Astrocyte of the cerebellum (primary cell): Measurements from ENCODE around the gene NUP98.

Experiments
- DNase-seq: peaks from one replicate; pipeline ENCODE4 v3.0.0-alpha.2; 2011; ENCODE audit warnings: low read depth
- H3K4me3 ChIP-seq: 2 replicates; pipeline ENCODE4 v1.5.1; 2011; ENCODE audit warnings: mild to moderate bottlenecking, low read depth, low read length, moderate library complexity
- in situ Hi-C: cut with HindIII; loops from 2 replicates; pipeline ENCODE4 v1.10.0; 2017; ENCODE audit warnings: low sequenced_read_pairs
- TF ChIP-seq, protein P1 (sequence below): IDR thresholded peaks from 2 replicates; pipeline ENCODE4 v1.5.1; 2012; ENCODE audit warnings: low read length, low read depth, moderate library complexity, mild to moderate bottlenecking; ENCODE audit errors: missing control alignments

NUP98 gene

DNA sequence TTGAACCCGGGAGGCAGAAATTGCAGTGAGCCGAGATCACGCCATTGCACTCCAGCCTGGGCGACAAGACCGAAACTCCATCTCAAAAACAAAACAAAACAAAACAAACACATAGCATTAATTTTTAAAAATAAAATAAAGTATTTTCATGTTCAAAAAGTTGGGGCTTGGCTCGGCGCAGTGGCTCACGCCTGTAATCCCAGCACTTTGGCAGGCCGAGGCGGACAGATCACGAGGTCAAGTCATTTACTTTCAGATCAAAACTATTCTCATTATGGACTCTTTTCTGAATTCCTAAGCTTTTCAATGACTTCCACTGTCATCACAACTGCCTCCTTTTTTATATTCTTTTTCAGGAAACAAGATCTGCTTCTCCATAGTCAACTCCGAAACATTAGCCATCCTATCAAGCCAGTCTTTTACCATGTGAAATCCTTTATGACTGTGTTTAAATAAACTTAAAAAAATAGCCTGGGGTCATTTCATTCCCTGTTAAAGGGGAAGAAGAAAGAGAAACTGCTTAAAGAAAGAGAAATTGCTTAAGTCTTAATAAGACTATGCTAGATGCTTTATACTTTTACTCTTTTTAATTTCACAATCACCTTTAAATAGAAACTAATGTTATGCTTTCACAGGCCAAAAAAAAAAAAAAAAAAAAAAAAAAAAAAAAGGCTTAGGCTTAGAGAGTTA is 113.1 kb downstream of the NUP98 start:
- TF ChIP-seq, protein P1, sequence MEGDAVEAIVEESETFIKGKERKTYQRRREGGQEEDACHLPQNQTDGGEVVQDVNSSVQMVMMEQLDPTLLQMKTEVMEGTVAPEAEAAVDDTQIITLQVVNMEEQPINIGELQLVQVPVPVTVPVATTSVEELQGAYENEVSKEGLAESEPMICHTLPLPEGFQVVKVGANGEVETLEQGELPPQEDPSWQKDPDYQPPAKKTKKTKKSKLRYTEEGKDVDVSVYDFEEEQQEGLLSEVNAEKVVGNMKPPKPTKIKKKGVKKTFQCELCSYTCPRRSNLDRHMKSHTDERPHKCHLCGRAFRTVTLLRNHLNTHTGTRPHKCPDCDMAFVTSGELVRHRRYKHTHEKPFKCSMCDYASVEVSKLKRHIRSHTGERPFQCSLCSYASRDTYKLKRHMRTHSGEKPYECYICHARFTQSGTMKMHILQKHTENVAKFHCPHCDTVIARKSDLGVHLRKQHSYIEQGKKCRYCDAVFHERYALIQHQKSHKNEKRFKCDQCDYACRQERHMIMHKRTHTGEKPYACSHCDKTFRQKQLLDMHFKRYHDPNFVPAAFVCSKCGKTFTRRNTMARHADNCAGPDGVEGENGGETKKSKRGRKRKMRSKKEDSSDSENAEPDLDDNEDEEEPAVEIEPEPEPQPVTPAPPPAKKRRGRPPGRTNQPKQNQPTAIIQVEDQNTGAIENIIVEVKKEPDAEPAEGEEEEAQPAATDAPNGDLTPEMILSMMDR: no peak
- in situ Hi-C loops: loop anchor here (5.0 kb wide), 1 partner anchor 52 kb away; no protein-coding TSS in a partner anchor
- no peak overlapping the region for H3K4me3 ChIP-seq
- DNase-seq: no peak

DNA sequence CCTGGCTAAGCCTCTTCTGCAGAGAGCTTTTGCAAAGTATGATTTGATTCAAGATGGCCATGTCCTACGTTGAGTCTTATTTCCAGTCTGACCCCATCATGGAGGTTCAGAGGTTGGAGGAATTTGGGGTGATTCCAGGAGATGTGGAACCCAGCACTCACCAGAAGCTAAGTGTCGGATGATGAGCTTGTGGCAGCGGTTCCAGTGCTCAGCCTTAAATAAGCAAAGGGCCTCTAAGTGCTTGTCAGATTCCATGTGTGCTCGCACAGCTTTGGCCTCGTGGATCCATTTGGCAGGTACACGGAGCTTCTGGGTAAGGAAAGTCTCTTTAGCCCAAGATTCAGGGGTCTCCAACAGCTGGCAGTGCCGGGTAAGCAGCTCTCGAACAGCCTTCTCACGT is 114.3 kb downstream of the NUP98 start:
- in situ Hi-C loops: loop anchor here (5.0 kb wide), 1 partner anchor 51 kb away; no protein-coding TSS in a partner anchor
- TF ChIP-seq, protein P1: no peak
- H3K4me3 ChIP-seq: no peak overlapping the region
- no peak for DNase-seq

DNA sequence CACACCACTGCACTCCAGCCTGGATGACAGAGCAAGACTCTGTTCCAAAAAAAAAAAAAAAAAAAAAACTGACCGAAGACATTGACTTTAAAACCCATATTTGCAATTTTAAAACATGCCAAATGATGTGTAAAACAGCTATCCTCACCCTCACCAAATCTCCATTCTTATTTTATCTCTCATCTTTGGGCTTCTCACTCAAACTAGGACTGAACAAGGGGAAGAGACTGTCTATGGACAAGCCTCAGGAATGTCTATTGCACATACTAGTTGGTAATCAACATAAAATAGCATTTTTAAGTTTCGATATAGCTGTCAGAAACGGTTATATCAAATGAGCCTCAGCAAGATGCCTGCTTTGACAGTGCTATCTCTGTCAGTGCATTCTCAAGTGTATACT is 118.3 kb downstream of the NUP98 start:
- DNase-seq: no peak
- in situ Hi-C loops: no loop called here
- no peak overlapping the region for H3K4me3 ChIP-seq
- TF ChIP-seq, protein P1: no peak

DNA sequence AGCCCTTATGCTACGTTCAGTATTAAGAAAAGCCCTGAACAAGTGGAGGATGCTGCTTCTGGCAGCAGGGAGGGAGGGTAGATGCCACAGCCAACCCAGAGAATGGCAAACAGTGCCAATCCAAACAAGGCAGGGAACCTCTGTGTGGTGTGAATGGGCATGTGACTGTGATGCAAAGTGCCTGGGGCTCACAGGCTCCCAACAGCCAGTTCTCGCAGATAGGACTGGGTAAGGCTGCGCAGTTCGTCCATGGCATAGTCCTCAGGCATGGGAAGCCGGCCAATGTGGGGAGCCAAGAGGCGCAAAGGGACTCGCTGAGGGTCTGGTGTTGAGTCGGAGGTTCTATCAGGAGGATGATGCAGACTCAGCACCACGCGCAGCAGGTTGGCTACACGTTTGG is 121.4 kb downstream of the NUP98 start:
- H3K4me3 ChIP-seq: no peak overlapping the region
- no peak for DNase-seq
- TF ChIP-seq, protein P1: no peak
- in situ Hi-C loops: no loop called here

DNA sequence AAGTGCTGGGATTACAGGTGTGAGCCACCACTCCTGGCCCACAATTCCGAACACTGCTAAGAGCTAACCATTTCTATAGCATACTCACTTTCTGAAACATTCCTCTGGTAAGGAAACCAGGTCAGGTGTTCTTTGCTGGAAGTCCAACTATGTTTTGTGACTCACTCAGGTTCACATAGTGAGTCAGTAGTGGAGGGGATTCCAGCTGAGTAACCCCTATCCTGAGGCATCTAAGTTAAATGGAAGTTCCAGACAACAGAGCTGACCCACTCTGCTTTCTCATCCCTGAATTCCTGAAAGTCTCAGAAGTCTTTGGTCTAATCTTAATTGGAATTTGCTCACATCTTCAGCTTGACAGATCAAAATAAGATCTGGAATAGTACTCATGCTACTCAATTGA is 123.2 kb downstream of the NUP98 start:
- in situ Hi-C loops: no loop called here
- DNase-seq: peak; percentile 71
- H3K4me3 ChIP-seq: no peak overlapping the region
- TF ChIP-seq, protein P1: no peak

DNA sequence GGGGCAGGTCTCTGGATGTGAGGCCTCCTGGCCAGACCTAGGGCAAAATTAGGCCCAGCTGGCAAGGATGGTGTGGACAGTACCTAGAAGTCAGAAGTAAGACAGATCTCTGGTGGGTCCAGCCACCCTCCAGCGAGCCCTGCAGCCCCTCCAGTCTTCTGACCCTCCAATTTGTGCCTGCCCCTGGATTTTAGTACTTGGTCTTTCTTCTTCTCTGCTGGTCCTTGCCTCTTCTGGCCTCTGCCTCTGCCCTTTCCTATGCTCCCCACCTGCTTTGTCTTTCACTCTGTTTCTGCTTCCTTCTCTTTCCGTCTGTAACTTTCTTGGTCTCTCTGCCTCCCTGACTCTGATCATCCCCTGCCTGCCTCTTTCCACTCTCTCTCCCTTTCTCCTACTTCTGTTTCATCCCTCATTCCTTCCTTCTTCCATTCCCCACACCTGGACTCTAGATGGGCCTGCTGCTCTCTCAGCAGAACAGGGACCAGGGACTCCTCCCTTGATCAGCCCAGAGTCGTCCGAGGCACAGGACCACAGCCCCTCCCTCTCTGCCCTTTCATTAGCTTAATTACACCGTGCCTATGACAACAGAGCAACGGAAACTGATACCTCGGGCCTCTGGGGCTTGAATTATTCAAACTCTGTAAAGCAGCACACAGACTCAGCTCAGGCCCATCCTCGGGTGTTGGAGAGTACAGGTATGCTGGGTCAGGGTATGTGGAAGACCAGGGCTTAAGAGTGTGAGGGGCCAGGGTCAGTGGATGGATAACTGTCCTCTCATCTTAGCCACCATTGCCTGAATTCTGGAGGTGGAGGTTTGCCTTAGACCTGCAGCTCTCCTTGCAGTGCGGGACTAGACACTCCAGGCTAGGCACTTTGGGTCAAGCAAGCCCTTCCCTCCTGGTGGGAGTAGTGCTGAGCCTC is 125.8 kb downstream of the NUP98 start, which contains the start of gene CHRNA10:
Gene CHRNA10 (minus strand): TSS at position 51 of the 921 bp plus-strand sequence. CDS start 72 bp downstream, outside the sequence.
- TF ChIP-seq, protein P1: no peak
- no peak within 1 kb of the TSS for H3K4me3 ChIP-seq
- no peak for DNase-seq
- in situ Hi-C loops: no loop called here
